HG02870 (cell line): Measurements from ENCODE around the gene MUC22.
"Not testable (repeated sequence)": the region's sequence is repeated elsewhere in the genome, so short reads cannot be mapped to it uniquely, and the experiment has no call there.

Experiments used
- ATAC-seq: cut with Tn5 transposase; IDR thresholded peaks from one replicate; pipeline ENCODE4 v1.9.1; 2021; ENCODE audit warnings: mild to moderate bottlenecking, moderate library complexity; ENCODE audit not compliant: unreplicated experiment

The MUC22 gene

GRCh38 chr6:31035862-31036497 lies 25.7 kb downstream of the MUC22 start:
- no peak for ATAC-seq

GRCh38 chr6:31037169-31037568 lies 26.9 kb downstream of the MUC22 start:
- no peak for ATAC-seq

DNA sequence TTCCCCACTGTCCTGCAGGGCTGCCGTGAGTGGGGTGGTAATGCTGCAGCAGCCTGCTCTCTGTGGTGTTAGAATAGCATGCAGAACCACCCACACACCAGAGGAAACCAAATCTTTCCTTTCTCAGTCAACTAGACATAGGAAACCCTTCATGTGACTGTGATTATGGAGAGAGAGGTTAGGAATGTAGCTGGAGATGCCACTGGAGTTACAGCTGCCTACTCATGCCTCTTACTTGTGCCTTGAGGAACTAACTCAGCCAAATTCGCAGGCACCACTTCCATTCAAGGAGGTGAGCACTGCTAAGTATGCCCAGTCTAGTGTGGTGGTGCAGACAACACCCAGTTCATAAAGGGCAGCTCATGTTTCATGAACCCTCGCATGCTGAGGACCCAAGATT lies 27.4 kb downstream of the MUC22 start:
- ATAC-seq = no peak

- ATAC-seq = no peak
Observed at GRCh38 chr6:31038559-31038958, 28.3 kb downstream of the MUC22 start.

DNA sequence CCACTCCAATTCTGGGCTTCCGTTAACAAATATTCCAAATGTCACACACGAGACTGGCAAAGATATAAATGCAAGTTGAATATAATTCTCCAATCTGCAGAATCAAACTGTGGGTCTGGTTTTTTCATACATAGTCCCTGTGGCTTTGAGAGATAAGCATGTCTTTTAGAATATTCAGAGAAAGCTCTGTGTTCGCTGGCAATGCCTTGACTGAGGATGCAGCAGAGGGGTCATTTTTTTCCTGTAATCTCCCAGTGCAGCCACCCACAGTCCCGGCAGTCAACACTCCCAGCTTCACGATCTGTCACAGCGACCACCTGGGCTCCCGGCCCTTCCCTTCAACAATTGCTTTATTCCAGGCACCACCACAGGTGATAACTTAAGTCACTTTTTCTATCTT lies 30.5 kb downstream of the MUC22 start:
- ATAC-seq = no peak

GRCh38 chr6:31041372-31041974 lies 31.2 kb downstream of the MUC22 start:
- no peak for ATAC-seq

GRCh38 chr6:31042806-31043205 lies 32.5 kb downstream of the MUC22 start:
- no peak for ATAC-seq

DNA sequence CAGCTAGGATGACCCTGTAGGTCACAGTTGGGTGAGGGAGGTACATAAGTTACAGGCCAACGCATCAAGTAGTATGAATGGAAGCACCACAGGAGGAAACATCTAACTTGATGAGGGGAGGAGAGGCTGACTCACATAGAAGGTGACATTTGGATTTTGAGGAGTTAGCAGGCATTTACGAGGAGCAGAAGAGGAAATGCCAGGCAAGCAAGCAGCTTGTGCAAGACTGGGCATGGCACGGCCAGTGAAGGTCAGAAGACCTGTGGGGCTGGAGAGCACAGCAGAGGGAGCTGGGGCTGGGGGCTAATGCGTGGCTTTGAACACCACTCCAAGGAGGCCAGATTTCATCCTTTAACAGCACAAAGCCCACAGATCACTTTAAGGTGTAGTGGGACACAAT lies 37.8 kb downstream of the MUC22 start:
- no peak for ATAC-seq

- no peak for ATAC-seq
Observed at GRCh38 chr6:31049518-31049917, 39.2 kb downstream of the MUC22 start.

- not testable (repeated sequence) for ATAC-seq
Observed at GRCh38 chr6:31053187-31053586, 42.9 kb downstream of the MUC22 start.

GRCh38 chr6:31053873-31054272 lies 43.6 kb downstream of the MUC22 start:
- no peak for ATAC-seq

- no peak for ATAC-seq
Observed at GRCh38 chr6:31055441-31055840, 45.2 kb downstream of the MUC22 start.

DNA sequence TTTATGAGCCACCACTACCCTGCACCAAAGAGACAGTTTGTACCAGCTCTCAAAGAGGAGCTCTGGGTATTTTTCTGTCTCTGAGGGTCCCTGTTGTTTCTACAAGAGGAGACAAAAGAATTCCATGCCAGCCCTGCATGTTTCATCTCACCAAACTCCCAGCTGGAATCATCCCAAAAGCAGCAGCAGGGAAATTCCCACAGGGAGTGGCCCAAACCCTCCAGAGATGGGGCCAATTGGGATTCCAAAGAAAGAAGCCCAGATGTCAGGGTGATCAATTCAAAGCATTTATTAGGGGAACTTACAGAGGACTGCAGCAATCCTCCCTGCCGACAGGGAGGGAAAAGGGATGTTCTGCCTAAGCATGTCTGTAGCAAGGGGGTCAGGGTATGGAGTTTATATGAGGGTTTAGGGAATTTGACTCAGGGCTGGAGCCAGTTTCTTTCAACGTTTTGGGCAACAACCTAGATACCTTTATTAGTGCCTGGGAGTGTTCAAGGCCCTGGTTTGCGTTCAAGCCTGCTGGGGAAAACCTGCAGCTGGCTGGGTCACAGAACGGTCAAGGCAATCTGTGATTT lies 47.2 kb downstream of the MUC22 start:
- no peak for ATAC-seq

DNA sequence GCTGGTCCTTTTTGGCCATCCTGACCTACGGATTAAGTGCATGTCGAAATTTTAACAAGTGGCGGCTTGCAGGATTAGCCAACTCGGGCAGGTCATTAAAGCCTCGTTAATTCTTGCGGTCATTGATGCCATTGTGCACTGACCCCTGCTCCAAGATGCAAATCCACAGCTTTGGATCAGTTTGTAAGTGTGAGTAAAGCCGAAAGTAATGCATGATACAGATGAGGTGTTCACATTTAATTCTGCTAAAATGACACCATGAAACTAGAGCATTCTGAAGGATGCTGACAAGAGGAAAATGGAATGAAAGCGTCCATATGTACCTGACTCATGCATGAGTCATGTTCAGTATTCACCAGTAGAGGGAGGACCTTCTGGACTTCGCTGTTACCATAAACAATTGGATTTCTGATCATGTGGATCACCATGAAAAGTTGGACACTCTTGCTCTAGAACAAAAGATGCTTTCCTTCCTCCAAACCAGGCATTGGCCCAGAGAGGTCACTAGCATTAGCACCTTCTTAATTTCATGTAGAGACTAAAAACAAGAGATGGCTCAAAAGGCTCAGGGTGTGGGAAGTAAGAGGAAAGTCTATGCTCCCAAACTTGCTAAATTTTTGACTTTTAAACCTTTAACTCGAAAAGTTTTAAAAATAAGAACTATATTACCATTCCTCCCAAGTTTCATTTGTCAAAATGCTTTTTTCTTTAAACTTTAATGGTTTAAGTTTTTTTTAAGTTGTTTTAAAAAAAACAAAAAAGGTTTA lies 48.0 kb downstream of the MUC22 start:
- ATAC-seq = no peak

- ATAC-seq = no peak
Observed at GRCh38 chr6:31060145-31060544, 49.9 kb downstream of the MUC22 start.

DNA sequence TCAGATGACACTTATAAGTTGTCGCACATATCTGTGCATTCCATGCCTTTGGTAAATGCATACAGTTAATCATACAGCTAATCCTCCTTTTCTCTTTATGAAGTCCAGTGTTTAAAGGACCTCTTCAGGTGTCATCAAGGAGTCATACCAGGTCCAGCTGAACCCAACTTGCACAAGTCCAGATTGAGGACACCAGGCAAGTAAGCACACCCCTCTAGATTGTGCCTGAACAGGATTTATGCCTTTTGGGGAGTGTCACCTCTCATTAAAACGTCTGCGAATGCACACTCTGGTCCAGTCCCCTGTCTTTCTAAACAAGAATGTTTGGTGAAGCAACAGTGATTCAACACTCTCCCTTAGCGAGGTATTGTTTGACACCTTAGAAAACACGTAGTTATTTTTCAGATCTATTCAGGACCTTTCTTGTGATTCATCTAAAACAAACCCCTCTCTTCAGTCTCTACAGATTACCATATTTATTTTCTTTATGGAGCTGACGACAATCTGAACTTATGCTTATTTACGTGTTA lies 53.7 kb downstream of the MUC22 start:
- ATAC-seq = no peak

- ATAC-seq = no peak
Observed at GRCh38 chr6:31065556-31065955, 55.3 kb downstream of the MUC22 start.

- ATAC-seq = not testable (repeated sequence)
Observed at GRCh38 chr6:31067028-31067427, 56.8 kb downstream of the MUC22 start.

DNA sequence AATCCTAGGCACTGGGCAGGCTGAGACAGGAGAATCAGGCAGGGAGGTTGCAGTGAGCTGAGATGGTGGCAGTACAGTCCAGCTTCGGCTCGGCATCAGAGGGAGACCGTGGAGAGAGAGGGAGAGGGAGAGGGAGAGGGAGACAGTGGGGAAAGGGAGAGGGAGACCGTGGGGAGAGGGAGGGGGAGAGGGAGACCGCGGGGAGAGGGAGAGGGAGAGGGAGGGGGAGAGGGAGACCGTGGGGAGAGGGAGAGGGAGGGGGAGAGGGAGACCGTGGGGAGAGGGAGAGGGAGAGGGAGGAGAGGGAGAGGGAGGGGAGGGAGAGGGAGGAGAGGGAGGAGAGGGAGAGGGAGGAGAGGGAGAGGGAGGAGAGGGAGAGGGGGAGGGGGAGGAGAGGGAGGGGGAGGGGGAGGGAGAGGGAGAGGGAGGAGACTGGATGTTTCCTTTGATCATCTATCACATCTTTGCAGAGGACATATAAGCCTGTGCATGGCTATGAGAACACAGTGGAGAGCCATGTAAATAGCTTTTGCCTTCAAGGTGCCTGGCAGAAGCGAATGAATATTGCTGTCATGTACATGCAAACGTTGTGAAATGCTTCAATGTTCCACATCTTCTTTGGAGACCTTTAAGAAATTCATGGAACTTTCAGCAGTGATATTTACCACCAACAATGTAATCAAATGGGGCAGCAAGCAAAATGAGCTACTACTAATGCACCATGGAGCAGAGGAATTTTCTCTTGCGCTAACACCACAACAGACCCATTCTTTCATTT lies 57.8 kb downstream of the MUC22 start:
- ATAC-seq = not testable (repeated sequence)

DNA sequence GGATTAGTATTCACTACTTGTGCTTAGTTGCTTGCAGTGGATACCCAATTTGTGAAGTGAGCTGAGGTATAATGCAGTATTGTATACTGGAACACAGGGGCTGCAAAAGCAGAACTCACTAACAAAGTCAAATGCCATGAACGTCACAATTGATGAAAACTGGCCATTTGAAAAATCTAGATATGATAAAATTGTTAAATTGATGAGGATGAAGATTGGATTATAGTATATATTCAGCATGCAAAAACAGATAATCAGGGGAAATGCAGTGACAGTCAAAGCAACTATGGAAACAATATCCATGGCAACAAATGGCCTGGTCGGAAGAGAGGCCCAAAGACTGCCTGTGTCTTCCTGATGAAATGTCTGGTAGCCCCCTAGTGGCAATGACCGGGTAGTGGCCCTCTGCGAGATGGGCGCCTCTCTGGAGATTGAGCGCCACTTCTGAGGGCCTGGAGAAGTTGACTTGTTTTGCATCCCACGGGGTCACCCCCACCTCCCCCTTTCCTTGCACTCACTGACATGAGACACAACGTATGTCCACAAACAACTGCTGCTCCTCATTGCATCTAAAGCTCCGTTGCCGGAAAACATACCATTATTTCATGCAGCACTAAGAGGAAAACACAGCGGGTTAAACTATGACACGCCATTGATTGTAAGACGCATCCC lies 58.5 kb downstream of the MUC22 start:
- ATAC-seq = no peak
